ENCODE measurements around the gene ANKDD1B. TPM values are rescaled to one million over a fixed set of nuclear protein-coding genes. Genes with fewer than 3 reads are reported as not detected.

Gene ANKDD1B
- total RNA-seq, 4 donors from 2014 or later, result 0.45 to 2.2 (median 1.8) TPM

- peaks cover 24% of the 10 kb centered on the region for H3K36me3 ChIP-seq
- 81% methylated on average over 1 of the region's 1 CpG for WGBS
- TF ChIP-seq POLR2A (IDR thresholded peaks at IDR 0.05) (no peak), CTCF (IDR thresholded peaks at IDR 0.05) (no peak), EP300 (IDR thresholded peaks at IDR 0.05) (no peak), POLR2AphosphoS5 (IDR thresholded peaks at IDR 0.05) (no peak)
Measured at GRCh38 chr5:75675783-75676182, 64.5 kb downstream of the ANKDD1B start.

GRCh38 chr5:75677607-75678006, 66.4 kb downstream of the ANKDD1B start:
- H3K4me1 ChIP-seq, result peaks cover 5% of the 10 kb centered on the region
- no peak overlapping the region for H3K4me3 ChIP-seq
- H3K36me3 ChIP-seq, result peaks cover 20% of the 10 kb centered on the region
- no peak overlapping the region for H3K27ac ChIP-seq
- no peak for TF ChIP-seq EP300 (IDR thresholded peaks at IDR 0.05)
- TF ChIP-seq POLR2AphosphoS5 (IDR thresholded peaks at IDR 0.05), result no peak
- no peak for TF ChIP-seq POLR2A (IDR thresholded peaks at IDR 0.05)
- H3K27me3 ChIP-seq, result no peaks in the 10 kb centered on the region
- H3K9me3 ChIP-seq, result no peaks in the 10 kb centered on the region
- WGBS, result 51% methylated on average over 1 of the region's 1 CpG
- DNase-seq (ENCODE audit: low spot score in 2 of 2), result no peak

More at GRCh38 chr5:75675783-75676182, 64.5 kb downstream of the ANKDD1B start:
- no peak overlapping the region for H3K4me3 ChIP-seq
- H3K9me3 ChIP-seq, result no peaks in the 10 kb centered on the region
- H3K27me3 ChIP-seq, result no peaks in the 10 kb centered on the region
- no peak overlapping the region for H3K27ac ChIP-seq
- no peak for DNase-seq (ENCODE audit: low spot score in 2 of 2)
- peaks cover under 1% of the 10 kb centered on the region for H3K4me1 ChIP-seq

GRCh38 chr5:75678155-75678554, 66.9 kb downstream of the ANKDD1B start:
- H3K27me3 ChIP-seq, result no peaks in the 10 kb centered on the region
- no peaks in the 10 kb centered on the region for H3K9me3 ChIP-seq
- no peak overlapping the region for H3K27ac ChIP-seq
- H3K4me1 ChIP-seq, result peaks cover 5% of the 10 kb centered on the region
- H3K36me3 ChIP-seq, result peaks cover 16% of the 10 kb centered on the region
- TF ChIP-seq POLR2A (IDR thresholded peaks at IDR 0.05), result no peak
- TF ChIP-seq CTCF (IDR thresholded peaks at IDR 0.05), result no peak
- no peak for TF ChIP-seq EP300 (IDR thresholded peaks at IDR 0.05)
- TF ChIP-seq POLR2AphosphoS5 (IDR thresholded peaks at IDR 0.05), result no peak
- no peak overlapping the region for H3K4me3 ChIP-seq
- 62% methylated on average over 3 of the region's 3 CpGs for WGBS
- DNase-seq (ENCODE audit: low spot score in 2 of 2), result no peak

GRCh38 chr5:75681125-75681830, 70.0 kb downstream of the ANKDD1B start:
- H3K36me3 ChIP-seq, result peaks cover 21% of the 10 kb centered on the region
- no peak overlapping the region for H3K27ac ChIP-seq
- H3K27me3 ChIP-seq, result no peaks in the 10 kb centered on the region
- no peak overlapping the region for H3K4me3 ChIP-seq
- no peak for TF ChIP-seq POLR2AphosphoS5 (IDR thresholded peaks at IDR 0.05)
- no peak for TF ChIP-seq EP300 (IDR thresholded peaks at IDR 0.05)
- TF ChIP-seq CTCF (IDR thresholded peaks at IDR 0.05), result peak; percentile 16 to 70
- TF ChIP-seq POLR2A (IDR thresholded peaks at IDR 0.05), result no peak
- 22% methylated on average over 2 of the region's 2 CpGs for WGBS
- H3K9me3 ChIP-seq, result no peaks in the 10 kb centered on the region
- peaks cover 5% of the 10 kb centered on the region for H3K4me1 ChIP-seq
- DNase-seq (ENCODE audit: low spot score in 2 of 2), result no peak

GRCh38 chr5:75685141-75685540, 73.9 kb downstream of the ANKDD1B start:
- H3K9me3 ChIP-seq, result no peaks in the 10 kb centered on the region
- H3K27ac ChIP-seq, result no peak overlapping the region
- H3K27me3 ChIP-seq, result no peaks in the 10 kb centered on the region
- peaks cover 47% of the 10 kb centered on the region for H3K36me3 ChIP-seq
- TF ChIP-seq POLR2A (IDR thresholded peaks at IDR 0.05) (no peak), EP300 (IDR thresholded peaks at IDR 0.05) (no peak), POLR2AphosphoS5 (IDR thresholded peaks at IDR 0.05) (no peak), CTCF (IDR thresholded peaks at IDR 0.05) (no peak)
- H3K4me3 ChIP-seq, result no peak overlapping the region
- peaks cover 5% of the 10 kb centered on the region for H3K4me1 ChIP-seq
- no peak for DNase-seq (ENCODE audit: low spot score in 2 of 2)
- 99% methylated on average over 11 of the region's 11 CpGs for WGBS
